ENCODE measurements around the gene PRDX1. TPM values are rescaled to one million over a fixed set of nuclear protein-coding genes. Genes with fewer than 3 reads are reported as not detected.
"Not testable (repeated sequence)": the region's sequence is repeated elsewhere in the genome, so short reads cannot be mapped to it uniquely, and the experiment has no call there.

Gene PRDX1
- total RNA-seq, 2 experiments from 2014 or later: 225 to 412 TPM

DNA sequence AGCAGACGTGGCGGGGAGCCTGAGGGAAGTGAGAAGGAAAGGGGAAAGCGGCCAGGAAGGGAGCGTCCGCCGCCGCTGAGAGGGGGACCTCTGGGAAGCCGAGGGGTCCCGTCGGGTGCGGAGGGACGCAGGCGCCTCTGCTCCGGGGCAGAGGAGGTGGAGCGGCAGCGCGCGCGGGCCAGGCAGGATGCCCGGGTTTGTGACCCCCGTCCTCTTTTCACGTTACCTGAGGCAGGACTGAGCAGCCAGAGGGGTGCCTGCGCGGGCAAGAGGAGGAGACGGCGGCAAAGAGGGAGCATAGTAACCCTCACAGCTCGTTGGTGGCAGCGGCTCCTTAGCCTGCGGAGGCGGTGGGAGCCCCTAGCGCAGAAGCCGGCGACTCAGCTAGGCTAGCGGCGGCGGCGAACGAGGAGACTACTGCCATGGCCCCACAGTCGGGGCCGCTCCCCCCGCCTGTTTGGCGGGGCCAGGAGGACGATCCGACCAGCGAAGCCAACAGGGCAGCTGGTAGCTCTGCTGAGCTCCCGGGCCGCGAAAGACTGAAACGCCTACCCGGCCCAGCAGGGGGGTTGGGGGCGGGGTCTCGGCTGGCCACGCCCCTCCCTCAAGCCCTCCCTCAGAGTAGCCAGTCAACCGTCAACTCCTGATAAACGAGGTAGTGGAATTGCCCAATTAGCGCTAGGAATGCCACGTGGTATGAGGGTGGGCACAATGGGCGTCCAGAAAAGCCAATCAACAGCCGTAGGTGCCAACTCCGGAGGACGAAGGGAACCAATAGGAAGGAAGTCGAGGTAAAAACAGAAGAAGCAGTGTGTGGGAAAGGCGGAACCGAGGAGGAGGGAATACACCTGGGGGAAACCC lies 30.8 kb downstream of the PRDX1 start, which contains the start of gene TESK2:
Gene TESK2 (minus strand): TSS at position 538 of the 861 bp plus-strand sequence. CDS start 33,378 bp downstream, outside the sequence.
- peak; percentile 95 for ATAC-seq
- no peaks in the 10 kb centered on the region for H3K9me3 Mint-ChIP-seq (ENCODE audit: low read depth)
- CTCF ChIA-PET: interaction anchor here (0.6 to 8.2 kb wide), 18 partner anchors 8 to 759 kb away, joined by 3 to 163 read pairs (median 4); partner anchors contain the start of genes AKR1A1, HECTD3, HPDL and MUTYH

DNA sequence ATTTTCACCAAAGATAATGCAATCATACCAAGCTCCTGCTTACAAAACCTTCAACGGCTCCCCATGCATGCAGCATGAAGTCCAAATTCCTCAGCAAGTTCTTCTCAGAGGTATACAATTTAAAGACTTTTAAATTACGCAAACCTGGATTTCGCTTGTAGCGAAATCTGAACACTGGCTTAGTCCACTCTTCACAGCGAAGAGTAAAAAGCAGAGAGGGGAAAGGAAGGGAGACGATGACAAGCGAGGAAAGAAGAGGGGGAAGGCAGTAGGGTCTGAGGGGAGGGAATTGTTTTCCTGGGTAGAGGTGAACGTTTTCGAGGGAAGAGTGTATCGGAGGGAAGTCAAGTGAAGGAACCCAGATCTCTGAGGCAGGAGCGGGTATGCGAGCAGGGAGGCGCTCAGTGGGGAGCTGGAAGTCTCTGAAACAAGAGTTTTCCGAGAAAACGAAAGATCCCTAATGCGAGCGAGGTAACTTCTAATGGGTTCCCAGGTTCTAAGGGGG lies 31.5 kb downstream of the PRDX1 start:
- Mint-ChIP-seq H3K27ac (no peak overlapping the region), H3K4me1 (peaks cover 4% of the 10 kb centered on the region), H3K27me3 (peaks cover 4% of the 10 kb centered on the region), H3K4me3 (no peak overlapping the region), H3K9me3 (ENCODE audit: low read depth) (no peaks in the 10 kb centered on the region), H3K36me3 (peaks cover 4% of the 10 kb centered on the region)
- CTCF ChIA-PET: interaction anchor here (0.6 to 8.2 kb wide), 12 partner anchors 11 to 690 kb away, joined by 3 to 163 read pairs (median 5); partner anchors contain the start of genes HECTD3, HPDL, MUTYH and PLK3
- ATAC-seq (no peak), DNase-seq (no peak)

More for the DNA sequence above, 30.8 kb downstream of the PRDX1 start, which contains the start of gene TESK2:
- Mint-ChIP-seq H3K27ac (no peak within 1 kb of the TSS), H3K27me3 (peaks cover 4% of the 10 kb centered on the region), H3K36me3 (peaks cover 5% of the 10 kb centered on the region), H3K4me3 (no peak within 1 kb of the TSS), H3K4me1 (peaks cover 4% of the 10 kb centered on the region)
- peak; percentile 99 for DNase-seq

GRCh38 chr1:45489379-45489778 lies 32.3 kb downstream of the PRDX1 start:
- H3K27me3 Mint-ChIP-seq; H3K27ac Mint-ChIP-seq; H3K9me3 Mint-ChIP-seq (ENCODE audit: low read depth); H3K4me1 Mint-ChIP-seq; H3K36me3 Mint-ChIP-seq; ATAC-seq: not testable (repeated sequence)
- H3K4me3 Mint-ChIP-seq: peak overlapping the region; percentile 40
- CTCF ChIA-PET: interaction anchor here (0.8 to 8.2 kb wide), 5 partner anchors 11 to 477 kb away, joined by 3 to 163 read pairs (median 3); partner anchors contain the start of genes HECTD3, MMACHC and UROD
- peak; percentile 62 for DNase-seq

DNA sequence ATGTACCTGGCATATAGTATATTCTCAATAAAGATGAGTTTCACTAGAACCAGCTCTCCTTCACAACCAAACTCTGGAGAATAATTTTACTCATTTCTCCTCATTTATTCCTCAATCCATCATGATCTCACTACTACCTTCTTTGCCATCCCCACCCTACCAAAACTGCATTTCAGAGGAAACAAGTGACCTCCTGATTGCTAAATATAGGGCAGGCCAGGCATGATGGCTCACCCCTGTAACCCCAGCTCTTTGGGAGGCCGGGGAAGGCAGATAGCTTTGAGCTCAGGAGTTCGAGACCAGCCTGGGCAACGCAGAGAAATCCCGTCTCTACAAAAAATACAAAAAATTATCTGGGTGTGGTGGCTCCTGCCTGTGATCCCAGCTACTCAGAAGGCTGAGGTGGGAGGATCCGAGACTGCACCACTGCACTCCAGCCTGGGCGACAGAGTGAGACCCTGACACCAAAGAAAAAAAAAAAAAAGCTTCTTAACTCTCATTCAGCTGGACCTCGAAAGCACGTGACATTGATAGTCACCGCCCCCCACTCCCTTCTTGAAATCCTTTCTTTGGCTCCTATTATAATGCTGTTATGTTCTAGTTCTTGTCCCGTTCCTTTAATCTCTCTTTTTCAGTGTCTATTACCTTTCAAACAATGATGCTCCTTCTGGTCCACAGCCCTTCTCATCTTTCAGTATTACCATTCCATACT lies 32.9 kb downstream of the PRDX1 start:
- Mint-ChIP-seq H3K36me3 (peaks cover 4% of the 10 kb centered on the region), H3K9me3 (ENCODE audit: low read depth) (no peaks in the 10 kb centered on the region), H3K27ac (no peak overlapping the region), H3K4me1 (peaks cover 4% of the 10 kb centered on the region), H3K4me3 (peak overlapping the region; percentile 40), H3K27me3 (peaks cover 4% of the 10 kb centered on the region)
- no peak for DNase-seq
- ATAC-seq: no peak
- CTCF ChIA-PET: interaction anchor here (0.8 to 8.2 kb wide), 4 partner anchors 12 to 189 kb away, joined by 3 to 163 read pairs (median 3); partner anchors contain the start of gene MMACHC

DNA sequence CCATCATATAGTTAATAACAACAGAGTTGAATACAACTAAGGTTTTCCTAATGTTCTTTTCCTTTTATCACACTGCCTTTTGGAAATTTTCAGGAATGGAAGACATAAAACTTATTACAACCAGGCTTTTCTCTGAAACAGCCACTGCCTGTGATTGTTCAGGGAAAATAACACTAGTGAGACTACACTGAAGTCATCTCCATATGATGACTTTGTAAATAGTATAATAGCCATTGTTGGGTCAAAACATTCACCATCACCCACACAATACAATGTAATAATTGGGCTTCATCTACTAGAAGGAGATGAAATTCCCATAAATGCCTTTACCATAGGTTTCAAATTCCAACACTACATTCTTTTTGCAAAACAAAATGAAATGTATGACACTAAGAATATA lies 35.7 kb downstream of the PRDX1 start:
- Mint-ChIP-seq H3K4me1 (peaks cover 2% of the 10 kb centered on the region), H3K27ac (no peak overlapping the region), H3K4me3 (no peak overlapping the region), H3K36me3 (peaks cover 4% of the 10 kb centered on the region), H3K9me3 (ENCODE audit: low read depth) (no peaks in the 10 kb centered on the region), H3K27me3 (peaks cover 4% of the 10 kb centered on the region)
- CTCF ChIA-PET: no interaction called here
- DNase-seq: no peak
- ATAC-seq: no peak

GRCh38 chr1:45479039-45479748 lies 42.5 kb downstream of the PRDX1 start:
- H3K36me3 Mint-ChIP-seq: no peaks in the 10 kb centered on the region
- peaks cover 4% of the 10 kb centered on the region for H3K4me1 Mint-ChIP-seq
- no peak overlapping the region for H3K4me3 Mint-ChIP-seq
- H3K27me3 Mint-ChIP-seq: no peaks in the 10 kb centered on the region
- H3K27ac Mint-ChIP-seq: no peak overlapping the region
- ATAC-seq (no peak), DNase-seq (no peak)
- no peaks in the 10 kb centered on the region for H3K9me3 Mint-ChIP-seq (ENCODE audit: low read depth)
- CTCF ChIA-PET: interaction anchor here (0.7 kb wide), 2 partner anchors 147 to 768 kb away, joined by 3 read pairs; no protein-coding TSS in a partner anchor

- CTCF ChIA-PET: interaction anchor here (1.1 kb wide), 1 partner anchor 118 kb away, joined by 3 read pairs; no protein-coding TSS in a partner anchor
- Mint-ChIP-seq H3K27ac (no peak overlapping the region), H3K9me3 (ENCODE audit: low read depth) (no peaks in the 10 kb centered on the region)
Measured at GRCh38 chr1:45478121-45478814, 43.4 kb downstream of the PRDX1 start.

DNA sequence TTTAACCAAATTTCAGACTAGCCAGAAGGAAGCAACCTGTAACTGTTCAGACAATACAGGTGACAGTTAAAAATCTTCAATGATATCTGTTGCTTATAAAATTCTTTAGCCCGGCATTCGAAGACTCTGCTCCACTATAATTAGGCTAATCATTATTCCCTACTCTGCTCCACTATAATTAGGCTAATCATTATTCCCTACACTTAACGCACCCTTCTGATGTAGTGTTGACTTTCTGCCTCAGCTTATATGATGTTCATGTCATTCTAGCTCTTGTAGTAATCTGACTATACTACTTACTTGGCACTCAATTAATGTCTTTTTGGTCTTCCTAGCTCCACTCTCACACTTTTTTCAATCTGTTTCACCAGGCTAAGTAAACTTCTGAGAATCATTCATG lies 44.0 kb downstream of the PRDX1 start:
- CTCF ChIA-PET: interaction anchor here (1.1 kb wide), 1 partner anchor 118 kb away, joined by 3 read pairs; no protein-coding TSS in a partner anchor
- H3K27me3 Mint-ChIP-seq: no peaks in the 10 kb centered on the region
- H3K4me1 Mint-ChIP-seq: peaks cover 9% of the 10 kb centered on the region
- no peaks in the 10 kb centered on the region for H3K36me3 Mint-ChIP-seq
- no peak overlapping the region for H3K27ac Mint-ChIP-seq
- no peaks in the 10 kb centered on the region for H3K9me3 Mint-ChIP-seq (ENCODE audit: low read depth)
- DNase-seq: no peak
- no peak for ATAC-seq
- H3K4me3 Mint-ChIP-seq: no peak overlapping the region

More at GRCh38 chr1:45478121-45478814, 43.4 kb downstream of the PRDX1 start:
- DNase-seq: no peak
- ATAC-seq: no peak
- no peak overlapping the region for H3K4me3 Mint-ChIP-seq
- H3K36me3 Mint-ChIP-seq: no peaks in the 10 kb centered on the region
- peaks cover 6% of the 10 kb centered on the region for H3K4me1 Mint-ChIP-seq
- H3K27me3 Mint-ChIP-seq: no peaks in the 10 kb centered on the region

GRCh38 chr1:45474194-45474593 lies 47.5 kb downstream of the PRDX1 start:
- H3K4me1 Mint-ChIP-seq: peaks cover 14% of the 10 kb centered on the region
- H3K36me3 Mint-ChIP-seq; CTCF ChIA-PET; H3K4me3 Mint-ChIP-seq; H3K27ac Mint-ChIP-seq; H3K9me3 Mint-ChIP-seq (ENCODE audit: low read depth); ATAC-seq; H3K27me3 Mint-ChIP-seq; DNase-seq: not testable (repeated sequence)

GRCh38 chr1:45473302-45473701 lies 48.4 kb downstream of the PRDX1 start:
- H3K9me3 Mint-ChIP-seq (ENCODE audit: low read depth): no peaks in the 10 kb centered on the region
- ATAC-seq (no peak), DNase-seq (no peak)
- H3K27me3 Mint-ChIP-seq: no peaks in the 10 kb centered on the region
- CTCF ChIA-PET: interaction anchor here (0.7 kb wide), 1 partner anchor 119 kb away, joined by 3 read pairs; no protein-coding TSS in a partner anchor
- peaks cover 12% of the 10 kb centered on the region for H3K4me1 Mint-ChIP-seq
- H3K36me3 Mint-ChIP-seq: no peaks in the 10 kb centered on the region
- no peak overlapping the region for H3K4me3 Mint-ChIP-seq
- H3K27ac Mint-ChIP-seq: no peak overlapping the region

- H3K27me3 Mint-ChIP-seq: no peaks in the 10 kb centered on the region
- no peaks in the 10 kb centered on the region for H3K9me3 Mint-ChIP-seq (ENCODE audit: low read depth)
- ATAC-seq (no peak), DNase-seq (no peak)
- no peaks in the 10 kb centered on the region for H3K36me3 Mint-ChIP-seq
- H3K4me3 Mint-ChIP-seq: no peak overlapping the region
- peaks cover 12% of the 10 kb centered on the region for H3K4me1 Mint-ChIP-seq
- CTCF ChIA-PET: interaction anchor here (1.3 kb wide), 1 partner anchor 43 kb away, joined by 3 read pairs; no protein-coding TSS in a partner anchor
- H3K27ac Mint-ChIP-seq: no peak overlapping the region
Measured at GRCh38 chr1:45470306-45470798, 51.3 kb downstream of the PRDX1 start.

- H3K27me3 Mint-ChIP-seq; H3K9me3 Mint-ChIP-seq (ENCODE audit: low read depth); ATAC-seq; H3K4me3 Mint-ChIP-seq; H3K36me3 Mint-ChIP-seq; CTCF ChIA-PET; DNase-seq; H3K4me1 Mint-ChIP-seq; H3K27ac Mint-ChIP-seq: not testable (repeated sequence)
Measured at GRCh38 chr1:45467353-45467752, 54.3 kb downstream of the PRDX1 start.

All from activated CD8-positive, alpha-beta memory T cell treated with anti-CD3 and anti-CD28 coated beads, Interleukin-2, amount 10 ng/mL, durations not matched to agents 7 days and 5 days (primary cell).